CD4-positive, alpha-beta T cell (primary cell): ENCODE results near the gene CHKA. TPM values are rescaled to one million over a fixed set of nuclear protein-coding genes. Genes with fewer than 3 reads are reported as not detected.
A peak's percentile ranks its signal among the peaks of the same experiment; 100 is the strongest.

ENCODE experiments used
- ATAC-seq: fragments of 200-7000 bp; cut with Tn5 transposase; one replicate; pipeline ENCODE4 v1.10.0; 2022; ENCODE audit warnings: mild to moderate bottlenecking; ENCODE audit not compliant: poor library complexity
- CTCF ChIA-PET: fragments of 350-600 bp; sonication (Branson Sonifier 250); formaldehyde crosslinking; loops from one replicate; lab custom pipeline; 2021; ENCODE audit warnings: antibody characterized with exemption, inconsistent platforms; lab: Charles Lee
- POLR2A ChIA-PET: fragments of 350-600 bp; sonication (Branson Sonifier 250); formaldehyde crosslinking; loops from one replicate; lab custom pipeline; 2021; ENCODE audit warnings: antibody characterized with exemption, inconsistent platforms; lab: Charles Lee
- DNase-seq, 14 experiments: peaks; one replicate each; pipeline ENCODE4 v3.0.0-alpha.2; 2013 to 2020; ENCODE audit warnings: mixed read lengths in 2 of 14
- H3K27ac ChIP-seq, 2 donors: one replicate each; pipeline versions ENCODE4 v1.5.1 to v1.7.0; 2013; ENCODE audit warnings: low read length in 2 of 2, low read depth in 1 of 2, mild to moderate bottlenecking in 1 of 2
- H3K27me3 ChIP-seq, 2 experiments: 1 replicate in 1 of 2; 2 replicates in 1 of 2; pipeline versions ENCODE4 v1.6.1 to v1.7.0; 2013; ENCODE audit warnings: low read length in 2 of 2, control low read depth in 1 of 2, mild to moderate bottlenecking in 1 of 2, moderate library complexity in 1 of 2; ENCODE audit not compliant: insufficient read depth in 2 of 2, control insufficient read depth in 1 of 2
- H3K36me3 ChIP-seq: one replicate; pipeline ENCODE4 v1.6.1; 2013; ENCODE audit warnings: low read length, control low read depth; ENCODE audit not compliant: insufficient read depth
- H3K4me1 ChIP-seq: one replicate; pipeline ENCODE4 v1.6.1; 2013; ENCODE audit warnings: low read length, control low read depth; ENCODE audit not compliant: insufficient read depth
- H3K4me3 ChIP-seq: one replicate; pipeline ENCODE4 v1.5.1; 2013; ENCODE audit warnings: mild to moderate bottlenecking, low read length, moderate library complexity
- H3K9me3 ChIP-seq, 2 experiments: 1 replicate in 1 of 2; 2 replicates in 1 of 2; pipeline versions ENCODE4 v1.6.1 to v1.7.0; 2013; ENCODE audit warnings: low read length in 2 of 2, mild to moderate bottlenecking in 2 of 2, control low read depth in 1 of 2, moderate library complexity in 1 of 2; ENCODE audit not compliant: control insufficient read depth in 1 of 2, insufficient read depth in 1 of 2
- H3K27ac Mint-ChIP-seq: one replicate; pipeline ENCODE4 v1.8.0; 2020; ENCODE audit warnings: mixed read lengths
- H3K27me3 Mint-ChIP-seq: one replicate; pipeline ENCODE4 v1.8.0; 2021; ENCODE audit warnings: mixed read lengths
- H3K36me3 Mint-ChIP-seq: one replicate; pipeline ENCODE4 v1.8.0; 2021; ENCODE audit warnings: low read depth, mixed read lengths
- H3K4me1 Mint-ChIP-seq: one replicate; pipeline ENCODE4 v1.8.0; 2021; ENCODE audit warnings: low read depth, mixed read lengths
- H3K4me3 Mint-ChIP-seq: one replicate; pipeline ENCODE4 v1.8.0; 2020; ENCODE audit warnings: mild to moderate bottlenecking, mixed read lengths
- H3K9me3 Mint-ChIP-seq: one replicate; pipeline ENCODE4 v1.8.0; 2020; ENCODE audit warnings: mixed read lengths
- intact Hi-C, 2 experiments: fragments of 100-400 bp; cut with DNase I in 1 of 2; cut with micrococcal nuclease in 1 of 2; formaldehyde crosslinking; loops; one replicate each; pipeline versions ENCODE4 v1.15.1 to v1.9.0; 2023 to 2025; cut with DNase I, micrococcal nuclease
- total RNA-seq, 174 experiments: library from RNA in 2 of 174; stranded (reverse) in 2 of 174; gene quantifications; one replicate each; pipeline ENCODE4 v1.2.3 and lab custom pipeline; 2021 to 2026
- TF ChIP-seq, protein P1 (sequence below): fragments of 200-600 bp; IDR thresholded peaks from one replicate; pipeline ENCODE4 v1.8.0; 2022; ENCODE audit warnings: antibody characterized with exemption, mild to moderate bottlenecking

The CHKA gene
- total RNA-seq, 2 experiments from 2014 or later, result 30.1 to 31.4 TPM

GRCh38 chr11:68041617-68042218, 79.5 kb downstream of the CHKA start:
- H3K27me3 Mint-ChIP-seq, result no peaks in the 10 kb centered on the region
- peak overlapping the region; percentile 76 for H3K27ac Mint-ChIP-seq
- H3K4me3 Mint-ChIP-seq, result peak overlapping the region; percentile 68
- peak in 1 of 14 experiments; percentile 17 for DNase-seq
- peaks cover 18% of the 10 kb centered on the region for H3K36me3 Mint-ChIP-seq
- Histone ChIP-seq H3K36me3 (peaks cover 50% of the 10 kb centered on the region), H3K27ac (peak overlapping the region; percentile 77 to 82), H3K4me1 (peaks cover 53% of the 10 kb centered on the region), H3K9me3 (no peaks in the 10 kb centered on the region), H3K4me3 (no peak overlapping the region), H3K27me3 (no peaks in the 10 kb centered on the region)
- H3K9me3 Mint-ChIP-seq, result no peaks in the 10 kb centered on the region
- ChIA-PET POLR2A (interaction anchor here (1.1 to 3.1 kb wide), 3 partner anchors 8 to 1081 kb away, joined by 3 to 21 read pairs (median 5); partner anchors contain the start of gene NDUFS8), CTCF (no interaction called here)
- H3K4me1 Mint-ChIP-seq, result peaks cover 23% of the 10 kb centered on the region
- no peak for ATAC-seq
- intact Hi-C loops, result no loop called here
- TF ChIP-seq, protein P1, sequence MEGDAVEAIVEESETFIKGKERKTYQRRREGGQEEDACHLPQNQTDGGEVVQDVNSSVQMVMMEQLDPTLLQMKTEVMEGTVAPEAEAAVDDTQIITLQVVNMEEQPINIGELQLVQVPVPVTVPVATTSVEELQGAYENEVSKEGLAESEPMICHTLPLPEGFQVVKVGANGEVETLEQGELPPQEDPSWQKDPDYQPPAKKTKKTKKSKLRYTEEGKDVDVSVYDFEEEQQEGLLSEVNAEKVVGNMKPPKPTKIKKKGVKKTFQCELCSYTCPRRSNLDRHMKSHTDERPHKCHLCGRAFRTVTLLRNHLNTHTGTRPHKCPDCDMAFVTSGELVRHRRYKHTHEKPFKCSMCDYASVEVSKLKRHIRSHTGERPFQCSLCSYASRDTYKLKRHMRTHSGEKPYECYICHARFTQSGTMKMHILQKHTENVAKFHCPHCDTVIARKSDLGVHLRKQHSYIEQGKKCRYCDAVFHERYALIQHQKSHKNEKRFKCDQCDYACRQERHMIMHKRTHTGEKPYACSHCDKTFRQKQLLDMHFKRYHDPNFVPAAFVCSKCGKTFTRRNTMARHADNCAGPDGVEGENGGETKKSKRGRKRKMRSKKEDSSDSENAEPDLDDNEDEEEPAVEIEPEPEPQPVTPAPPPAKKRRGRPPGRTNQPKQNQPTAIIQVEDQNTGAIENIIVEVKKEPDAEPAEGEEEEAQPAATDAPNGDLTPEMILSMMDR, result no peak

GRCh38 chr11:68040957-68041591, 80.1 kb downstream of the CHKA start:
- peak overlapping the region; percentile 89 for H3K4me3 Mint-ChIP-seq
- intact Hi-C loops, result no loop called here
- peaks cover 47% of the 10 kb centered on the region for H3K36me3 ChIP-seq
- ChIA-PET POLR2A (interaction anchor here (1.1 to 3.1 kb wide), 2 partner anchors 10 to 1082 kb away, joined by 3 to 21 read pairs; partner anchors contain the start of gene NDUFS8), CTCF (no interaction called here)
- peaks cover 16% of the 10 kb centered on the region for H3K36me3 Mint-ChIP-seq
- H3K27ac Mint-ChIP-seq, result peak overlapping the region; percentile 92
- peaks cover 60% of the 10 kb centered on the region for H3K4me1 ChIP-seq
- ATAC-seq (no peak), DNase-seq (peak in 1 of 14 experiments; percentile 35)
- H3K4me1 Mint-ChIP-seq, result peaks cover 25% of the 10 kb centered on the region
- TF ChIP-seq, protein P1, result no peak
- H3K27me3 ChIP-seq, result no peaks in the 10 kb centered on the region
- H3K27ac ChIP-seq, result peak overlapping the region; percentile 77 to 82
- peak overlapping the region; percentile 96 for H3K4me3 ChIP-seq
- H3K27me3 Mint-ChIP-seq, result no peaks in the 10 kb centered on the region
- H3K9me3 Mint-ChIP-seq, result no peaks in the 10 kb centered on the region
- H3K9me3 ChIP-seq, result no peaks in the 10 kb centered on the region

- intact Hi-C loops, result no loop called here
- CTCF ChIA-PET, result interaction anchor here (0.6 kb wide), 1 partner anchor 109 kb away, joined by 3 read pairs; no protein-coding TSS in a partner anchor
Observed at GRCh38 chr11:68040101-68040956, 80.9 kb downstream of the CHKA start.

More at GRCh38 chr11:68040101-68040956, 80.9 kb downstream of the CHKA start:
- Mint-ChIP-seq H3K9me3 (no peaks in the 10 kb centered on the region), H3K27me3 (no peaks in the 10 kb centered on the region), H3K27ac (peak overlapping the region; percentile 92), H3K4me1 (peaks cover 27% of the 10 kb centered on the region), H3K36me3 (peaks cover 9% of the 10 kb centered on the region), H3K4me3 (peak overlapping the region; percentile 89)
- peak; percentile 46 for ATAC-seq
- peak in 11 of 14 experiments; percentile 17 to 70 (median 34) for DNase-seq
- Histone ChIP-seq H3K27me3 (no peaks in the 10 kb centered on the region), H3K9me3 (no peaks in the 10 kb centered on the region), H3K36me3 (peaks cover 43% of the 10 kb centered on the region), H3K4me1 (peaks cover 64% of the 10 kb centered on the region), H3K4me3 (peak overlapping the region; percentile 96), H3K27ac (peak overlapping the region; percentile 77 to 82)
- TF ChIP-seq, protein P1, result no peak
- POLR2A ChIA-PET, result interaction anchor here (1.2 to 3.1 kb wide), 2 partner anchors 9 to 10 kb away, joined by 3 to 21 read pairs; partner anchors contain the start of gene NDUFS8
